Mesenchymal stem cell (in vitro differentiated cells and primary cell): ENCODE results near the gene ERCC3.

Experiments
- DNase-seq: peaks from one replicate; pipeline ENCODE4 v3.0.0-alpha.2; 2013
- H2AFZ ChIP-seq: one replicate; pipeline ENCODE4 v1.6.1; 2013; ENCODE audit warnings: low read depth, mild to moderate bottlenecking, control low read depth, inconsistent platforms, low read length, moderate library complexity
- H2AK5ac ChIP-seq: 2 replicates; pipeline ENCODE4 v1.6.1; 2013; ENCODE audit warnings: low read length, moderate library complexity, mild to moderate bottlenecking, inconsistent platforms; ENCODE audit not compliant: severe bottlenecking
- H2BK120ac ChIP-seq: one replicate; pipeline ENCODE4 v1.6.1; 2013; ENCODE audit warnings: low read depth, mild to moderate bottlenecking, inconsistent platforms, low read length, moderate library complexity
- H2BK12ac ChIP-seq, 2 experiments: one replicate each; pipeline ENCODE4 v1.6.1; 2013; ENCODE audit warnings: inconsistent platforms in 2 of 2, low read length in 2 of 2, mild to moderate bottlenecking in 2 of 2, moderate library complexity in 2 of 2, control low read depth in 1 of 2
- H2BK15ac ChIP-seq: one replicate; pipeline ENCODE4 v1.6.1; 2013; ENCODE audit warnings: mild to moderate bottlenecking, low read depth, inconsistent platforms; ENCODE audit not compliant: poor library complexity, severe bottlenecking
- H2BK5ac ChIP-seq: 2 replicates; pipeline ENCODE4 v1.6.1; 2013; ENCODE audit warnings: low read depth, mild to moderate bottlenecking, low read length, control low read depth, inconsistent platforms; ENCODE audit not compliant: poor library complexity, severe bottlenecking
- H3K14ac ChIP-seq, 2 experiments: one replicate each; pipeline ENCODE4 v1.6.1; 2013; ENCODE audit warnings: inconsistent platforms in 2 of 2, low read length in 2 of 2, control low read depth in 1 of 2, mild to moderate bottlenecking in 1 of 2, moderate library complexity in 1 of 2
- H3K18ac ChIP-seq, 2 experiments: one replicate each; pipeline ENCODE4 v1.6.1; 2013; ENCODE audit warnings: inconsistent platforms in 2 of 2, low read length in 2 of 2, control low read depth in 1 of 2, low read depth in 1 of 2, mild to moderate bottlenecking in 1 of 2
- H3K23ac ChIP-seq, 2 experiments: one replicate each; pipeline ENCODE4 v1.6.1; 2013; ENCODE audit warnings: inconsistent platforms in 2 of 2, low read length in 2 of 2, mild to moderate bottlenecking in 2 of 2, moderate library complexity in 2 of 2, control low read depth in 1 of 2
- H3K27ac ChIP-seq: 2 replicates; pipeline ENCODE4 v1.5.1; 2013; ENCODE audit warnings: mild to moderate bottlenecking, moderate library complexity, low read length, control low read depth, inconsistent platforms; ENCODE audit not compliant: poor library complexity, severe bottlenecking
- H3K27me3 ChIP-seq, 2 experiments: 2 replicates each; pipeline versions ENCODE4 v1.6.1 to v1.7.0; 2013; ENCODE audit warnings: low read length in 2 of 2, mild to moderate bottlenecking in 2 of 2, moderate library complexity in 2 of 2, control low read depth in 1 of 2, inconsistent platforms in 1 of 2; ENCODE audit not compliant: control insufficient read depth in 1 of 2, insufficient read depth in 1 of 2
- H3K36me3 ChIP-seq, 2 experiments: 2 replicates each; pipeline versions ENCODE4 v1.6.1 to v1.7.0; 2013; ENCODE audit warnings: low read length in 2 of 2, control low read depth in 1 of 2, inconsistent platforms in 1 of 2, low read depth in 1 of 2, mild to moderate bottlenecking in 1 of 2; ENCODE audit not compliant: insufficient read depth in 2 of 2, control insufficient read depth in 1 of 2
- H3K4ac ChIP-seq, 2 experiments: one replicate each; pipeline ENCODE4 v1.6.1; 2013; ENCODE audit warnings: inconsistent platforms in 2 of 2, low read length in 2 of 2, mild to moderate bottlenecking in 2 of 2, moderate library complexity in 2 of 2, control low read depth in 1 of 2, low read depth in 1 of 2
- H3K4me1 ChIP-seq: 2 replicates; pipeline ENCODE4 v1.6.1; 2013; ENCODE audit warnings: low read depth, low read length, control low read depth; ENCODE audit not compliant: control insufficient read depth, insufficient read depth
- H3K4me2 ChIP-seq: 2 replicates; pipeline ENCODE4 v1.6.1; 2013; ENCODE audit warnings: low read length, mild to moderate bottlenecking, inconsistent platforms; ENCODE audit not compliant: poor library complexity, severe bottlenecking
- H3K4me3 ChIP-seq, 2 experiments: 2 replicates each; pipeline versions ENCODE4 v1.5.1 to v1.7.0; 2013; ENCODE audit warnings: low read length in 2 of 2, mild to moderate bottlenecking in 2 of 2, control low read depth in 1 of 2, low read depth in 1 of 2; ENCODE audit not compliant: insufficient read depth in 1 of 2
- H3K79me1 ChIP-seq: replicated peaks from 2 replicates; pipeline ENCODE4 v1.6.1; 2013; ENCODE audit warnings: mild to moderate bottlenecking, control low read depth, low read length, inconsistent platforms; ENCODE audit not compliant: poor library complexity, severe bottlenecking
- H3K9ac ChIP-seq: 2 replicates; pipeline ENCODE4 v1.7.0; 2013; ENCODE audit warnings: mild to moderate bottlenecking, low read length, moderate library complexity
- H3K9me3 ChIP-seq: 2 replicates; pipeline ENCODE4 v1.7.0; 2013; ENCODE audit warnings: mild to moderate bottlenecking, low read length; ENCODE audit not compliant: control insufficient read depth
- H4K8ac ChIP-seq: one replicate; pipeline ENCODE4 v1.6.1; 2013; ENCODE audit warnings: inconsistent platforms, mild to moderate bottlenecking, low read length, moderate library complexity
- H4K91ac ChIP-seq: one replicate; pipeline ENCODE4 v1.6.1; 2013; ENCODE audit warnings: mild to moderate bottlenecking, low read length, inconsistent platforms
- WGBS: methylation state at CpG from one replicate; pipeline ENCODE4 v1.1.7; 2013; ENCODE audit warnings: mixed read lengths; 5-methylcytosine and 5-hydroxymethylcytosine counted together

Gene ERCC3

DNA sequence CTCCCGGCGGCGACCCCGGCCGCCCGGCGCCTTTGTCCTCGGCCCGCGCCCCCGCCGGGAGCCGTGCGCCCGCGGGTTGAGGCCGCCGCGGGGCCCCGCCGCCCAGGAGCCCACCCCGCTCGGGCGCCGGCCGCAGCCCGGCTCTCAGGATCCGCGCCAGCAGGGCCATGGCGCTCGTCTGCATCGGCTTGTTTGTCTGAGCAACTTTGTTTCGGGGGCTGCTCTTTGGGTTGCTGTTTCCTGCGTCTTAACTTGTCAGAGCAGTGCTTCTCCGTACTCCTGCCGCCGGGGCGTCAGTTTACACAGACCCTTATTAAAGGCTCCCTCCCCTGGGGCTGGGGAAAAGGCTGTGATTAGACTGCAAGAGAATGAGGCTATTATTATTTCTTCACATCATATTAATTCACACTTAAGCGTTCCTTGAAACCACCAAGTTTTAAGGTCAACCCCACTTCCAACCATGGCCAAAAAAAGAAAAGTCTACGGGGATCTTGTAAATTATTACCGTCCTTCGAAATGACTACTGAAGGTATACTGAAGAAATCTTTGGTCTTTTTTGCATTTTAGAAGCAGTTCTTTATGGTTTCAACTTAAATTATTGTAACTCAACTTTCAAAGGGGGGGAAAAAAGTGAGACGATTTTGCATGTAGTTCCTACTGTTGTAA, 73.7 kb downstream of the ERCC3 start, which contains the start of gene CYP27C1:
Gene CYP27C1 (minus strand): TSS at position 198 of the 666 bp plus-strand sequence. CDS start 29 bp downstream, at position 169.
- peak within 1 kb of the TSS; percentile 89 for H2BK15ac ChIP-seq
- H3K4me2 ChIP-seq, result peak within 1 kb of the TSS; percentile 91
- H3K14ac ChIP-seq, result peak within 1 kb of the TSS in 1 of 2 experiments; percentile 32
- H4K8ac ChIP-seq, result peak within 1 kb of the TSS; percentile 88
- peaks cover 13% of the 10 kb centered on the region for H3K4me1 ChIP-seq
- peak within 1 kb of the TSS in 1 of 2 experiments; percentile 92 for H2BK12ac ChIP-seq
- H3K27me3 ChIP-seq, result peaks cover 0 to 15% of the 10 kb centered on the region in 2 experiments
- peak within 1 kb of the TSS; percentile 22 for H3K27ac ChIP-seq
- no peak within 1 kb of the TSS for H2AK5ac ChIP-seq
- H3K4me3 ChIP-seq, result peak within 1 kb of the TSS; percentile 78 to 79
- peak within 1 kb of the TSS; percentile 68 for H2BK120ac ChIP-seq
- peak within 1 kb of the TSS; percentile 80 for H3K9ac ChIP-seq
- WGBS, result 1% methylated on average over 35 of the region's 43 CpGs
- peak within 1 kb of the TSS; percentile 36 for H2AFZ ChIP-seq
- peaks cover 0 to 4% of the 10 kb centered on the region in 2 experiments for H3K36me3 ChIP-seq
- H3K18ac ChIP-seq, result peak within 1 kb of the TSS; percentile 71 to 77
- no peaks in the 10 kb centered on the region for H3K9me3 ChIP-seq
- H4K91ac ChIP-seq, result peak within 1 kb of the TSS; percentile 59
- peaks cover 16% of the 10 kb centered on the region for H3K79me1 ChIP-seq
- H3K4ac ChIP-seq, result peak within 1 kb of the TSS in 1 of 2 experiments; percentile 75
- DNase-seq, result peak; percentile 37
- peak within 1 kb of the TSS; percentile 9 for H2BK5ac ChIP-seq
- peak within 1 kb of the TSS in 1 of 2 experiments; percentile 93 for H3K23ac ChIP-seq

DNA sequence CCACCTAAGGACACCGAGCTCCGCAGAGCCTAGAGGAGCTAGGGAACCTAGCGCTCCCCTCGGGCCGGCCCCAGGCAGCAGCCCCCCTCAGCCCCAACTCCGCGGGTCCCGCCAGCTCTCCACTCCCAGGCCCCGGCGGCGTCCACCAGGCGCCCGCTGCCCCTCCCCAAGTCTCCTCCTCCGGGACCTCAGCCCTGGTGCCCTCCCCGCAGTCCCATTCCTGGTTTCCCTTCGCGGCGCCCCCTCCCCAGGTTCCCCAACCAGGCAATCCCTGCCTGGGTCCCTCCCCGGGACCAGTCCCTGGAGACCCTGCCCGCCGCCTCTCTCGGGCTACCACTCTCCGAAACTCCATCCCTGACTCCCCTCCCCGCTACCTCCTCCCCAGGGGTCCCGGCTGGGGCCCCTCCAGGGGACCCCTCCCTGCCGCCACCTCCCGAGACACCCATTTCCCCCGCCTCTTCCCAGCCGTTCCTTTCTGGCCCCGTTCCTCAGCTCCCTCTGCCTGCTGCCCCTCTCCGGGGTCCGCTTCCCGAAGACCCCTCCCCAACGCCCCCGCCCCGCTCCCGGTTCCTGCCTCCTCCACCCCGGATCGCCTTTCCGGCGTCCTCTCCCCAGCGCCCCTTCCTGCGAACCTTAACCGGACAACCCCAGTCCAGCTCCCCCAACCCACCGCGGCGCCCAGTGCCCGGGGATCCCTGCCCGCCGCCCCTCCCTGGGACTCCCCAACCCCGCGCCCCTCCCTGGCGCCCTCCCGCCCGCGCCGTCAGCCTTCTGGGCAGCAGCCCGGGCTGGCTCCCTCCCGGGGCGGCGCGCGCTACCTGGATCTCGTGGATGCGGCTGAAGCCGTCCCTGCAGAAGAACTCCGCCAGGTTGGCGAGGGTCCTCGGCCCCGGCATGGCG, 74.5 kb downstream of the ERCC3 start:
- Histone ChIP-seq H3K27ac (no peak overlapping the region), H2AFZ (peak overlapping the region; percentile 36), H3K27me3 (peaks cover 0 to 15% of the 10 kb centered on the region in 2 experiments), H3K4me3 (peak overlapping the region; percentile 78 to 79), H3K4me1 (peaks cover 13% of the 10 kb centered on the region), H3K9me3 (no peaks in the 10 kb centered on the region), H2AK5ac (no peak overlapping the region), H3K18ac (peak overlapping the region; percentile 71 to 77), H2BK15ac (peak overlapping the region; percentile 89), H3K4me2 (peak overlapping the region; percentile 91), H2BK5ac (peak overlapping the region; percentile 9), H4K8ac (peak overlapping the region; percentile 80), H3K23ac (peak overlapping the region in 1 of 2 experiments; percentile 93), H3K4ac (peak overlapping the region in 1 of 2 experiments; percentile 75), H3K14ac (peak overlapping the region in 1 of 2 experiments; percentile 32), H2BK12ac (peak overlapping the region in 1 of 2 experiments; percentile 92), H3K79me1 (peaks cover 16% of the 10 kb centered on the region), H2BK120ac (peak overlapping the region; percentile 68), H3K36me3 (peaks cover 0 to 4% of the 10 kb centered on the region in 2 experiments), H3K9ac (peak overlapping the region; percentile 80), H4K91ac (peak overlapping the region; percentile 59)
- WGBS, result under 1% methylated on average over 63 of the region's 71 CpGs
- DNase-seq, result peak; percentile 30

DNA sequence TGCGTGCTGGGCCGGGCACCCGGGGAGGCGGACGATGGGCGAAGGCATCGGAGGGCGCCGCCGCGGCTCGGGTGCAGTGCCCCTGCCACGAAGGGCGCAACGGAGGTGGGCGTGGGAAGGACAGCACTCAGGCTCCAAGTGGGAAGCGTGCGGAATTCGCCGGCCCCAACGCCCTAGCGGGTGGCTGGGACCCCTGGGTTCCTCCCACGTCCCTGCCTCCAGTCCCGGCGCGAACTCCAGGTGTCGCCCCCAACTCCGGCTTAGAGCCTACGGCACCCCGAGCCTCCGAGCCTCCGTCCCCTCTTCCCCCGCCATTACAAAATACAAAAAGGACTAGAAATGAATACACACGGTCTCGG, 75.2 kb downstream of the ERCC3 start:
- no peak for DNase-seq
- H2BK120ac ChIP-seq, result peak overlapping the region; percentile 43
- H3K4me3 ChIP-seq, result peak overlapping the region; percentile 78 to 79
- no peak overlapping the region for H3K4ac ChIP-seq
- no peak overlapping the region for H3K14ac ChIP-seq
- H3K27ac ChIP-seq, result no peak overlapping the region
- peak overlapping the region; percentile 36 for H2AFZ ChIP-seq
- H3K18ac ChIP-seq, result peak overlapping the region; percentile 66 to 71
- no peak overlapping the region for H2AK5ac ChIP-seq
- peaks cover 0 to 15% of the 10 kb centered on the region in 2 experiments for H3K27me3 ChIP-seq
- H3K79me1 ChIP-seq, result peaks cover 16% of the 10 kb centered on the region
- H3K4me2 ChIP-seq, result peak overlapping the region; percentile 91
- under 1% methylated on average over 35 of the region's 35 CpGs for WGBS
- H3K4me1 ChIP-seq, result peaks cover 13% of the 10 kb centered on the region
- no peaks in the 10 kb centered on the region for H3K9me3 ChIP-seq
- H2BK15ac ChIP-seq, result peak overlapping the region; percentile 89
- peaks cover 0 to 4% of the 10 kb centered on the region in 2 experiments for H3K36me3 ChIP-seq
- H4K91ac ChIP-seq, result peak overlapping the region; percentile 56
- peak overlapping the region; percentile 9 for H2BK5ac ChIP-seq
- H2BK12ac ChIP-seq, result peak overlapping the region in 1 of 2 experiments; percentile 58
- peak overlapping the region; percentile 80 for H3K9ac ChIP-seq
- peak overlapping the region; percentile 23 to 52 for H3K23ac ChIP-seq
- peak overlapping the region; percentile 60 for H4K8ac ChIP-seq
